Measurements from ENCODE around the gene SLC15A4. TPM values are rescaled to one million over a fixed set of nuclear protein-coding genes. Genes with fewer than 3 reads are reported as not detected.
A peak's percentile ranks its signal among the peaks of the same experiment; 100 is the strongest.

SLC15A4 gene
- polyA plus RNA-seq, 3 donors: 5.4 to 46.6 (median 14.8) TPM

GRCh38 chr12:128857133-128857763 lies 33.5 kb upstream of the SLC15A4 start:
- Mint-ChIP-seq H3K36me3 (peaks cover 40 to 57% of the 10 kb centered on the region in 2 donors), H3K9me3 (peaks cover 0 to 6% (median 1%) of the 10 kb centered on the region in 7 donors), H3K27ac (peak overlapping the region; percentile 96 to 99 (median 99)), H3K27me3 (ENCODE audit: low read depth in 3 of 3) (peaks cover 0 to 3% (median 1%) of the 10 kb centered on the region in 3 donors), H3K4me3 (peak overlapping the region; percentile 27 to 36), H3K4me1 (peaks cover 74% of the 10 kb centered on the region)
- Histone ChIP-seq H3K27ac (ENCODE audit: low read depth in 1 of 2, low read length in 2 of 2) (peak overlapping the region; percentile 93 to 98), H3K4me3 (replicated peaks in 1 of 3; ENCODE audit: low read depth in 2 of 3, low read length in 3 of 3) (peak overlapping the region in 1 of 3 experiments; percentile 35), H3K4me1 (ENCODE audit: control insufficient read depth in 1 of 2, insufficient read depth in 2 of 2, low read length in 2 of 2) (peaks cover 49 to 58% of the 10 kb centered on the region in 2 donors), H4K20me1 (ENCODE audit: insufficient read depth, low read length) (peaks cover 28% of the 10 kb centered on the region), H3K9me3 (replicated peaks in 1 of 2; ENCODE audit: control insufficient read depth in 1 of 2, insufficient read depth in 1 of 2, low read length in 2 of 2) (no peaks in the 10 kb centered on the region), H3K4me2 (replicated peaks; ENCODE audit: extremely low read depth, low read length, poor library complexity, severe bottlenecking) (peak overlapping the region; percentile 40), H2AFZ (ENCODE audit: insufficient read depth, low read depth, low read length, poor library complexity, severe bottlenecking) (no peak overlapping the region), H3K79me2 (ENCODE audit: insufficient read depth, low read length) (peaks cover 92% of the 10 kb centered on the region), H3K36me3 (replicated peaks in 1 of 2; ENCODE audit: control insufficient read depth in 1 of 2, insufficient read depth in 2 of 2, low read length in 2 of 2) (peaks cover 4 to 27% of the 10 kb centered on the region in 2 donors), H3K27me3 (ENCODE audit: control insufficient read depth in 2 of 2, insufficient read depth in 2 of 2, low read length in 2 of 2) (no peaks in the 10 kb centered on the region), H3K9ac (ENCODE audit: insufficient read depth, low read length, poor library complexity, severe bottlenecking) (peak overlapping the region; percentile 41)
- no peak for TF ChIP-seq CTCF (IDR thresholded peaks at IDR 0.05)
- DNase-seq: peak; percentile 83 to 94 (median 89)
- WGBS (ENCODE audit: insufficient coverage): 0% methylated on average over 3 of the region's 9 CpGs
- intact Hi-C loops (cut with micrococcal nuclease): loop anchor here in 1 of 2 donors (5.0 kb wide), 1 partner anchor 35 kb away; the partner anchor contains the start of gene SLC15A4

- Mint-ChIP-seq H3K9me3 (peaks cover 0 to 8% (median 1%) of the 10 kb centered on the region in 7 donors), H3K36me3 (peaks cover 37 to 51% of the 10 kb centered on the region in 2 donors), H3K27me3 (ENCODE audit: low read depth in 3 of 3) (peaks cover under 1 to 3% (median 1%) of the 10 kb centered on the region in 3 donors), H3K27ac (peak overlapping the region; percentile 96 to 99 (median 99)), H3K4me1 (peaks cover 78% of the 10 kb centered on the region), H3K4me3 (peak overlapping the region in 1 of 2 donors; percentile 31)
- peak overlapping the region; percentile 41 for H3K9ac ChIP-seq (ENCODE audit: insufficient read depth, low read length, poor library complexity, severe bottlenecking)
- no peak for DNase-seq
- H3K79me2 ChIP-seq (ENCODE audit: insufficient read depth, low read length): peaks cover 87% of the 10 kb centered on the region
- H2AFZ ChIP-seq (ENCODE audit: insufficient read depth, low read depth, low read length, poor library complexity, severe bottlenecking): no peak overlapping the region
- intact Hi-C loops (cut with micrococcal nuclease): loop anchor here in 1 of 2 donors (5.0 kb wide), 1 partner anchor 34 kb away; the partner anchor contains the start of gene SLC15A4
- TF ChIP-seq CTCF (IDR thresholded peaks at IDR 0.05): no peak
- peaks cover 4 to 24% of the 10 kb centered on the region in 2 donors for H3K36me3 ChIP-seq (replicated peaks in 1 of 2; ENCODE audit: control insufficient read depth in 1 of 2, insufficient read depth in 2 of 2, low read length in 2 of 2)
- H3K4me1 ChIP-seq (ENCODE audit: control insufficient read depth in 1 of 2, insufficient read depth in 2 of 2, low read length in 2 of 2): peaks cover 54 to 58% of the 10 kb centered on the region in 2 donors
- peak overlapping the region; percentile 93 to 98 for H3K27ac ChIP-seq (ENCODE audit: low read depth in 1 of 2, low read length in 2 of 2)
- peaks cover 22% of the 10 kb centered on the region for H4K20me1 ChIP-seq (ENCODE audit: insufficient read depth, low read length)
- H3K4me2 ChIP-seq (replicated peaks; ENCODE audit: extremely low read depth, low read length, poor library complexity, severe bottlenecking): peak overlapping the region; percentile 40
- H3K4me3 ChIP-seq (replicated peaks in 1 of 3; ENCODE audit: low read depth in 2 of 3, low read length in 3 of 3): peak overlapping the region in 1 of 3 experiments; percentile 35
- no peaks in the 10 kb centered on the region for H3K27me3 ChIP-seq (ENCODE audit: control insufficient read depth in 2 of 2, insufficient read depth in 2 of 2, low read length in 2 of 2)
- WGBS (ENCODE audit: insufficient coverage): over 99% methylated on average over 5 of the region's 7 CpGs
- no peaks in the 10 kb centered on the region for H3K9me3 ChIP-seq (replicated peaks in 1 of 2; ENCODE audit: control insufficient read depth in 1 of 2, insufficient read depth in 1 of 2, low read length in 2 of 2)
Measured at GRCh38 chr12:128856791-128857078, 33.0 kb upstream of the SLC15A4 start.

All from CD14-positive monocyte (primary cell).